GM19468 (cell line): ENCODE results near the gene NLGN1.
"Not testable (repeated sequence)": the region's sequence is repeated elsewhere in the genome, so short reads cannot be mapped to it uniquely, and the experiment has no call there.

Experiments
- ATAC-seq: cut with Tn5 transposase; IDR thresholded peaks from one replicate; pipeline ENCODE4 v1.9.1; 2021; ENCODE audit warnings: mild to moderate bottlenecking, moderate library complexity, moderate number of reproducible peaks; ENCODE audit not compliant: unreplicated experiment; ENCODE audit errors: extremely low read depth

Gene NLGN1

DNA sequence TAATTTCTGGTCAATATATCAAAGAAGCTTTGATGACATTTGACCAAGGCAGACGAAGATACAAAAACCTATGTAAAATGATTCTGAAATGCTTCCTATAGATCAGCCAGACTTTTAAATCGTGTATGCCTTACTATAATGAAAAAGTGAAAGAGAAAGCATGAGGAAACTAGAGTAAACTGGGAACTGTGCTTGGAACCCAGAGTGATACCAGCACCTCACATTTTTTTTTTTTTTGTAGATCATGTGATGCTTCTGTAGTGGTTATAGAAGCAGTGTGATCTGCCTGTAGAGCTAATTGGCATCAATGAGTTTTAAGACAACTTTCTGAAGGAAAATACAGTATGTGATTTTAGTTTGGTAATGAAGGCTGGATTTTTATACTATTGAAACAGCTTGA lies 150.7 kb downstream of the NLGN1 start:
- no peak for ATAC-seq

DNA sequence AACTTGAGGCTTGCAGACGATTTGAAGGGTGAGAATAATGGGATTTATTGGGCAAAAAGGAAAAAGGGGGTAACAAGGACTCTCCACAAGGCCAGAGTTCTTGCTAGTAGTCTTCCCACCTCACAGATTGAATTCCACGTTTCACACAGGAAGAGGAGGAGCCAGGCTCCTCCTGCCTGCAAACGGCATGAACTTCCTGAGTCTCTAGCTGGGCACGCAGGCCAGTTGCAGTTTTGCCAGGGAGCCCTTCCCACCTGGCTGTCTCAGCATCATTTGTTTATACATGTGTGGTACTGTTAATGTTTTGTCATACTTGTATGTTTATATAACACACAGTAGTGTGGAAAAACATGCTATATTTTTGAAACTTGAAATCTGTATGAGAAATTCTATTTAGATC lies 155.0 kb downstream of the NLGN1 start:
- no peak for ATAC-seq

GRCh38 chr3:173553635-173554280 lies 156.2 kb downstream of the NLGN1 start:
- ATAC-seq: no peak

GRCh38 chr3:173556546-173556945 lies 159.0 kb downstream of the NLGN1 start:
- ATAC-seq: no peak

- ATAC-seq: no peak
Observed at GRCh38 chr3:173567997-173568396, 170.5 kb downstream of the NLGN1 start.

GRCh38 chr3:173568623-173569022 lies 171.1 kb downstream of the NLGN1 start:
- ATAC-seq: no peak

GRCh38 chr3:173583496-173583895 lies 186.0 kb downstream of the NLGN1 start:
- ATAC-seq: no peak

DNA sequence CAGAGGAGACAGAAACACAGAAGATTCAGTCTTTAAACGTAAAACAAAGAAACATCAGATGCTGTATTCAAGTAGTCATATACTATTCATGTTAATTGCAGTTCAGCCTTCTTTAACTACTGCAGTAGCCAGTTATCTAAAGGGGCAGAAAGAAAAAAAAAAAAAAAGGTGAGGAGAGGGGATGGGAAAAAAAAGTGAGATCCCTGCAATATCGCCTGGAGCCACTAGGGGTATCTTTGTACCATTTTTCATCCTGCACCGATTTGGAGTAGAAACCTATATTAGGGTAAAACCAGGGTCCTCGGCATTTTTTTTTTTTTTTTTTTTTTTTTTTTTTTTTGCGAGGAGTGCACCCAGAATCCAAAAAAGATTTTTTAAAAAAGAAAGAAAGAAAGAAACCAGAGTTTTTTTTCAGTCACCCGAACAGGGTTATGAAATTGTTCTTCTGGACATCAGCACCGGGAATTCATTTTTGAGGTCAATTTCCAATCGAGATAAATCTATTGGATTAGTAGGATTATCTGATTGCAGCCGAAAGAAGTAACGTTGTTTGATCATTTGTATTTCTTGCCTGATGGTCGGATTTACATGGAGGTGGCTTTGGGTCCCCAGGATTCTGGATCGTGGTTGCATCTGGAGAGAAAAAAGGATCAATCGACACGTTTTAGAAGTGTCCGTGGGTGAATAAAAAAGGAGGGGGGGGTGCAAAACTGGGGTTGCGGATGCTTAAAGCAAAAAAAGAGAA lies 186.7 kb downstream of the NLGN1 start:
- no peak for ATAC-seq

GRCh38 chr3:173584838-173585831 lies 187.6 kb downstream of the NLGN1 start:
- ATAC-seq: no peak

DNA sequence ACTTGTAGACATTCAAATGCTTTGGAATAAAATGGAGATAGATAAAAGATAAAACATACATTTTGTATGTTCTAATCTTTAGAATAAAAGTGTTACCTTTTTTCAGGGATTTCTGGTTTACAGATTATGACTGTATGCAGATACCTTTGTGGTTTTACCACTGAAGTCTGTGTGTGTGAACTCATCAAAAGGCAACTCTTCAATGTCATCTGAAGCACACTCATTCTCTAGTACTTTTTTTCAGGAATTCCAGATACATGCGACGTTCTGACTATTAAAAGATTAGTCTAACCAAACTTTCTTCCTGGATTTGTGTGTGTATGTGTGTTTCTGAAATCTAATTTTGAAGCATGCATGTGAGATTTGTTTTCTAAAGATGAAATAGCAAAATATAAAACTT lies 188.6 kb downstream of the NLGN1 start:
- ATAC-seq: no peak

- ATAC-seq: no peak
Observed at GRCh38 chr3:173587055-173587454, 189.5 kb downstream of the NLGN1 start.

DNA sequence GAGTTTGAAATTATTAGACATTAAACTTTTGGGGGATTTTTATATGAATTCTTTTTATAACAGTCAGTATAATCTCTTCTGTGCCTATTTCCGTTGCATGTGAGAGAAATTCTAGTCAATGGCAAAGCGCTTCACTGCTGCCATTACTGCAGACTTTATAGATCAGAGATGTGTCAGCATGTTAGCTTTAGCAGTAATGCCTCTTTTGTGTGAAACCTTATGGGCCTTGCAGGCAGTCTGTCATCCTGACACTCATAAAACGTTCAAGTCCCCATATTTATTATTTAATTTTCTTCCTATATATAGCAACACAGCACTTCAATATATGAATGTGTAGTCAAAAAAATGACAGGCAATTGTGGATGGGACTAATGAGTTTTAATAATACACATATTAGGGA lies 191.0 kb downstream of the NLGN1 start:
- ATAC-seq: no peak

DNA sequence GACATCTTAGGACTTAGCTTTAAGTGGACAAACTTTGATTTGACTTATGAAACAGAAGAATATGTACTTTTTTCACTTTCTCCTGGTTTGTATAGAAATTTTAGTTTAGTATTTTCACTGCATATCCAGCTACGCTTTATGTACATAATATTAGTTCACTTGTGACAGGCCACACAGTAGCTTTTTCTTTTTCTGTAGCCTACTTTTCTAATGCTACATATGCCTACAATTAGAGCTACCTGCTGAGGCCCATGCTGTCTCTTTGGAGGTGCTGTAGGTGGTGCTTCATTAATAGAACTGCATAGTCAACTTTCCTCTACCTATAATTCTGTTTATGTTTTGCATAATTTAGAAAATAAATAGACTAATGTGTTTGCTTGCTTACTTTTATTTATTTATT lies 191.6 kb downstream of the NLGN1 start:
- no peak for ATAC-seq

GRCh38 chr3:173591401-173591800 lies 193.9 kb downstream of the NLGN1 start:
- ATAC-seq: no peak

DNA sequence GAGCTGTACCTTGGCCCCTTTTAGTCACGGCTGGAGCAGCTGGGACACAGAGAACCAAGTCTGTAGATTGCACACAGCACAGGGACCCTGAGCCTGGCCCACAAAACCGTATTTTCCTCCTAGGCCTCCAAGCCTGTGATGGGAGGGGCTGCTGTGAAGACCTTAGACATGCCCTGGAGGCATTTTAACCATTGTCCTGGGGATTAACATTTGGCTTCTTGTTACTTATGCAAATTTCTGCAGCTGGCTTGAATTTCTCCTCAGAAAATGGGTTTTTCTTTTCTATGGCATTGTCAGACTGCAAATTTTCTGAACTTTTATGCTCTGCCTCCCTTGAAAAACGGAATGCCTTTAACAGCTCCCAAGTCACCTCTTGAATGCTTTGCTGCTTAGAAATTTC lies 197.3 kb downstream of the NLGN1 start:
- not testable (repeated sequence) for ATAC-seq

GRCh38 chr3:173599673-173600072 lies 202.1 kb downstream of the NLGN1 start:
- no peak for ATAC-seq

GRCh38 chr3:173614522-173614921 lies 217.0 kb downstream of the NLGN1 start:
- no peak for ATAC-seq

GRCh38 chr3:173615661-173616060 lies 218.1 kb downstream of the NLGN1 start:
- no peak for ATAC-seq

GRCh38 chr3:173617490-173617889 lies 219.9 kb downstream of the NLGN1 start:
- ATAC-seq: no peak

DNA sequence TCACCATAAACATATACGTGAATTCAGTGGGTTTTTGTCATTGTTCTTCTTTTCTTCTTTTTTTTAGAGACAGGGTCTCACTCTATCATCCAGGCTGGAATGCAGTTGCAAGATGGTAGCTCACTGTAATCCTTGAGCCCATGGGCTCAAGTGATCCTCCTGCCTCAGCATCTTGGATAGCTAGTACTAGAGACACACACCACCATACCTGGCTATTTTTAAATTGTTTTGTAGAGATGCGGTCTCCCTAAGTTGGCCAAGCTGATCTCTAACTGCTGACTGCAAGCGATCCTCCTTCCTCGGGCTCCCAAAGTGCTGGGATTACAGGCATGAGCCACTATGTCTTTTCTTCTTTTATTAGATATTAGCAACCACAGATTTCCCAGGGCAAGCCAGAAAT lies 220.6 kb downstream of the NLGN1 start:
- no peak for ATAC-seq

DNA sequence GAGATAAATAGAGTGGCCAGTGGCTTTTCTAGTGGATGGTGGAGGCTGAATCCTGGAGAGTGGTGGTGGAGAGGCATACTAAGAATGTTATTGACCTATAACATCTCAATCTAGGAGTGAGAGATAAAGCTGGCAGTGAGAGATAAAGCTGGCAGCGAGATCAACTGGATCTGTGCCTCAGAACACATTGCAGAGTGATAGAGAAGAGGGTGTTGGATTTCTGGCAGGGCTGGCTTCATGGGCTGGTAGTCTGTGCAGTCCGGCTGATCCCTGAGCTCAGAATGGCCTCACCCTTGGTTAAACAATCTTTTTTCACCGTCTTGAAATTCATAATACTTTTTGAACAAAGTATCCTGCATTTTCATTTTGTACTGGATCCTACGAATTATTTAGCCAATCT lies 221.2 kb downstream of the NLGN1 start:
- ATAC-seq: no peak
